Testis (tissue), 2 donors: ENCODE measurements around the gene FLACC1.

Source experiments
- CTCF ChIP-seq, 3 experiments: fragments of 450-650 bp in 2 of 3; fragments of 200-600 bp in 1 of 3; sonication (generic) in 1 of 3; IDR thresholded peaks; one replicate each; pipeline ENCODE4 v1.5.1; 2016 to 2019; ENCODE audit warnings: antibody characterized with exemption in 3 of 3, mild to moderate bottlenecking in 2 of 3, moderate library complexity in 1 of 3
- POLR2A ChIP-seq: fragments of 450-650 bp; IDR thresholded peaks from one replicate; pipeline ENCODE4 v1.6.1; 2017; ENCODE audit warnings: antibody characterized with exemption, mild to moderate bottlenecking, moderate library complexity

- TF ChIP-seq CTCF (IDR thresholded peaks at IDR 0.05) (no peak), POLR2A (no peak)
Observed at GRCh38 chr2:201342923-201343322, 14.2 kb downstream of the FLACC1 start.
